HG02981 (cell line): ENCODE results near the gene MGAT4C.
"Not testable (repeated sequence)": the region's sequence is repeated elsewhere in the genome, so short reads cannot be mapped to it uniquely, and the experiment has no call there.

ENCODE experiments used
- ATAC-seq: cut with Tn5 transposase; IDR thresholded peaks from one replicate; pipeline ENCODE4 v1.9.1; 2021; ENCODE audit warnings: mild to moderate bottlenecking, moderate library complexity; ENCODE audit not compliant: unreplicated experiment

Gene MGAT4C

GRCh38 chr12:86138770-86139169 lies 117.4 kb downstream of the MGAT4C start:
- no peak for ATAC-seq

DNA sequence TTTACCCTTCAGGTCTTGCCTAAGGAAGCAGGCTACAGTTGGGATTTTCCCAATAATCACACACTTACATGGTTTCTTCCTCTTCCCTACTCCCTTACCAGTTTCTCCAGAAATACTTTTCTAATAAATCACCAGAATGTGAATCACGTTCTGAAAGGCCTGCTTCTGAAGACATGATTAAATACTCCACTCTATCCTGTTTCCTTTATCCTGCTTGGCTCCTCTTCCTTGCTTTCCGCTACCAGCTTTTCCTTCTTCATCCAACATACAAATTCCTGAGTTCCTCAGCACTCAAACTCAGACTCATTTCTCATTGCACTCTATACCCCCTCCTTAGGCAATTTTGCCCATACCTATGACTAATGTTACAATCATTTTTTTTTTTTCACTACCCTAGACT lies 118.3 kb downstream of the MGAT4C start:
- no peak for ATAC-seq

GRCh38 chr12:86134561-86134960 lies 121.6 kb downstream of the MGAT4C start:
- no peak for ATAC-seq

DNA sequence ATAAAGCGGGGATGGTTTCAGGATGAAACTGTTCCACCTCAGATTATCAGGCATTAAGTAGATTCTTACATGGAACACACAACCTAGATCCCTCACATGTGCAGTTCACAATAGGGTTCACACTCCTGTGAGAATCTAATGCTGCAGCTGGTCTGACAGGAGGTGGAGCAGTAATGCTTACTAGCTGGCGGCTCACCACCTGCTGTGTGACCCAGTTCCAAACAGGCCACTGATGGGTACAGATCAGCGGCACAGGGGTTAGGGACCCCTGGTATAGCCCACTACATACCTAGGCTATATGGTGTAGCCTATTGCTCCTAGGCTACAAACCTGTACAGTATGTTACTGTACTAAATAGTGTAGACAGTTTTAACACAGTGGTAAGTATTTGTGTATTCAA lies 129.3 kb downstream of the MGAT4C start:
- not testable (repeated sequence) for ATAC-seq

DNA sequence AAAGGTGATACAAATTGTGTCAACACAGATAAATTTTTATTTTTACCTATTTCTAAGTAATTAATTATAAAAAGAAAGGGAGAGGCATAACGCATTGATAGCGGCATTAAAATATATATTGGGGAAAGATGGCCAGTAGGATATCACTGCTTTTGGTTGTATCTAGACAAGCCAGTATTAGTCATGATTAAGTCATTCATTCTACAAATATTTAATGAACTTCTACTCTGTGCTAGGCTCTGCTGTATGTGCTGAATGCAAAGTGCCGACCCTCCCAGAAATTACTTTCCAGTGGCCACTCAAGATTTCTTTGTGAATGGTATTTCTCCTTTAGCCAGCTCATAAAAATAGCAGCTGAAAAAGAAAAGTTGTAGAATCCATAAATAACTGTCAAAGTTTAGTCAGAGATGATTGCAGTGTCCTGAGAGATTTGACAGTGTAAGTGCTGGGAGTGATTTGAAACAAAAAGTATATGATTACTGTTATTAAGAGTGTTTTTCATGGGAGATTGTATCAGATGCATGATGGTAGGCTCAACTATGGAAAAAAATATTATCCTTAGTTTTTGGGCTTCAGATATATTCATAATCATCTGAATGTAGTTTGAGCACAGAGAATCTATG lies 133.2 kb downstream of the MGAT4C start:
- no peak for ATAC-seq

GRCh38 chr12:86118161-86118560 lies 138.0 kb downstream of the MGAT4C start:
- no peak for ATAC-seq

GRCh38 chr12:86117711-86118110 lies 138.5 kb downstream of the MGAT4C start:
- no peak for ATAC-seq

- no peak for ATAC-seq
Measured at GRCh38 chr12:86104087-86104486, 152.1 kb downstream of the MGAT4C start.

DNA sequence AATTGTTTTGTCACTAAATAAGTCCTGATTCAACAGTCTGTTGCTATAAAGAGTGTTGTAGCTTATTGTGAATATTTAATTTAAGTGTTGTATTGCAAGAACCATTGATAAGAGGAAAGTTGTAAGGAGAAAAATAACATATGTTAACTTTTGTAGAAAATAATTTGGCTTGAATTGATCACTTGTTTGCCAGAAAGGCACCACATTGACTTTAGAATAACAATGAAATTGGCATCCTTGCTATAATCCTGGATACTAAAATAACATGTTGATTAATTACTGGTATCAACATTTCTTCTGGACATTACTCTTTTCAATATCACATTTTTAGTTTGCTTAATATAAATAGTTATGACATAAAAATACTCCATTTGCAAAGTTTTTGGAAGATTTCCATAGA lies 159.0 kb downstream of the MGAT4C start:
- no peak for ATAC-seq

- ATAC-seq: no peak
Measured at GRCh38 chr12:86091681-86092080, 164.5 kb downstream of the MGAT4C start.

- ATAC-seq: no peak
Measured at GRCh38 chr12:86081843-86082242, 174.3 kb downstream of the MGAT4C start.

GRCh38 chr12:86059052-86059451 lies 197.1 kb downstream of the MGAT4C start:
- not testable (repeated sequence) for ATAC-seq

- no peak for ATAC-seq
Measured at GRCh38 chr12:86057092-86057845, 198.9 kb downstream of the MGAT4C start.

DNA sequence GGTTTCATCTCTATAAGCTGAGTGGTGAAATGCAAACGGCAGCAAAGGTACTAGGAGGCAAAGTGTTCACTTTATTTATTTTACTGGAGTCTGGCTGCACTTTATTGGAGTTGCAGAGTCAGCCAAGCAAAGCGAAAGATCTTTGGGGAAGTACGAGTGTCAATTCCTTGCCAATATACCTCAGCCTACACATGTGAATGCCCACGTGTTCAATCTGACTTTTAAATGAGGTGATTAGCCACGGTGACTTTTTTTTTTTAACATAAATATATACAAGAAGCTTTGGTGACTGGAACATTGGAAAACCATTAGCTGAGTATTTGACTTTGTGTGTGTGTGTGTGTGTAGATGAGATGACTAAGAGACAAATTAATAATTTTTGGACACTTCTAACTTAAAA lies 203.3 kb downstream of the MGAT4C start:
- no peak for ATAC-seq

DNA sequence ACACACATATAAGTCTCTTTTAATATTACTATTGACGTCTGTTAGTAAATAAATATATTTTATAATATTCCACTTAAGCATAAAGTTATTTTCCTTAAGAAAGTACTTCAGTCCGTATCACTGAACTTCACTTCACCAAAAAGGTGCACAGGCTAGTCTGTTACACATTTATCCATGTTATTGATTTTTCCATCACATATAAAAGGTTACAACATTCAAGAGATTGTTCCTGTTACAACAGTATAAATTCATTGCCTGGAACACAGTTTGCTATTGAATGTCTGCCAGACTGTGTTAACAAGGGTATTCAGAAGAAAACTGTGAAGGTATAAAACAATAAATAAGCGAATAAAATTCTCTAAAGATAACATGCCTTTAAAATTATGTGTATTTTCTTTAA lies 206.2 kb downstream of the MGAT4C start:
- ATAC-seq: no peak

- no peak for ATAC-seq
Measured at GRCh38 chr12:86044396-86044795, 211.8 kb downstream of the MGAT4C start.

DNA sequence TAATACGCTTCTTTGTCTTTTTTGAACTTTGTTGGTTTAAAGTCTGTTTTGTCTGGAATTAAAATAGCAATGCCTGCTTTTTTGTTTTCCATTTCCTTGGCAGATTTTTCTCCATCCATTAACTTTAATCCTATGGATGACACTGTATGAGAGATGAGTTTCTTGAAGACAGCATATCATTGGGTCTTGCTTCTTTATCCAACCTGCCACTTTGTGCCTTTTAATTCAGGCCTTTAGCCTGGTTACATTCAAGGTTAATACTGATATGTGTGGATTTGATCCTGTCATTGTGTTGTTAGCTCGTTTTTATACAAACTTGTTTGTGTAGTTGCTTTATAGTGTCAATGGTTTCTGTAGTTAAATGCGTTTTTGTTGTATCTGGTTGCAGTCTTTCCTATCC lies 214.1 kb downstream of the MGAT4C start:
- ATAC-seq: no peak

GRCh38 chr12:86018361-86018760 lies 237.8 kb downstream of the MGAT4C start:
- no peak for ATAC-seq

DNA sequence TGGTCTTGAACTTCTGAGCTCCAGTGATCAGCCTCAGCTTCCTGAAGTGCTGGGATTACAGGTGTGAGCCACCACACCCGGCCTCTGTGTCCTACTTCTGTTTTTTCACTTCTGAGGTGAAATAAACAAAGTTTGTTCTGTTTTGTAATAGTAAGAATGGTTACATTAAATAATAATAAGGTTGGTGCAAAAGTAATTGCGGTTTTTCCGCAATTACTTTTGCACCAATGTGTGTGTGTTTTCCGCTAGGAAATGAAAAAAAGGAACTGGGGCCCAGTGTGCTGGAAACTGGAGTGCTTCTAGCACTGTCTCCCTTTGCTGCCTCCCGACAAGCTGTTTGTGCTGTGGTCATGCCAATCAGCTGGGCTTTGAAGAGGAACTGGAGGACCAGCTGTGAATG lies 241.2 kb downstream of the MGAT4C start:
- ATAC-seq: no peak

DNA sequence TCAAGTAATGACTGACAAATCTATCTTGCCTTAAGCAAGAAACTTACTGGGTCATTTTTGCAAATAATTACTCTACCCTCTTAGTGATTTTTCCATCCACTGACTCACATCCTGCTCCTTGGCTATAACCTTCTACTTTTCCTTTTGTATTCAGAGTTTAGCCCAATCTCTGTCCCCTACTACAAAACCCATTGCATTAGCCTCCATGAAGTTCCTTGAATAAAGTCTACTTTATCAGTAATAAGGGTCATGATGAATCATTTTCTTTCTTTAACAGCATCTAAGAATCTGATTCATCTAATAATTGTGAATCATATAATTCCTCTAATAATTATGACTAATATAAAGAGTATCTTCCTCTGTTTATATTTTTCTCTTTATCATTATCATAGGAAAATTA lies 249.5 kb downstream of the MGAT4C start:
- ATAC-seq: no peak

DNA sequence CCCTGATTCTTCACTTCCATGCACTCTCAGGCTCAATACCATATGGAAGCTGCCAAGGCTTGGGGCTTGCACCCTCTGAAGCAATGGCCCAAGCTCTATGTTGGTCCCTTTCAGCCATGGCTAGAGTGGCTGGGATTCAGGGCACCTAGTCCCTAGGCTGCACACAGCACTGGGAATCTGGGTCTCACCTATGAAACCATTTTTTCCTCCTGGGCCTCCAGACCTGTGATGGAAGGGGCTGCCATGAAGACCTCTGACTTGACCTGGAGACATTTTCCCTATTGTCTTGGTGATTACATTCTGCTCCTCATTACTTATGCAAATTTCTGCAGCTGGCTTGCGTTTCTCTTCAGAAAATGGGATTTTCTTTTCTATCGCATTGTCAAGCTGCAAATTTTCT lies 258.1 kb downstream of the MGAT4C start:
- ATAC-seq: no peak

DNA sequence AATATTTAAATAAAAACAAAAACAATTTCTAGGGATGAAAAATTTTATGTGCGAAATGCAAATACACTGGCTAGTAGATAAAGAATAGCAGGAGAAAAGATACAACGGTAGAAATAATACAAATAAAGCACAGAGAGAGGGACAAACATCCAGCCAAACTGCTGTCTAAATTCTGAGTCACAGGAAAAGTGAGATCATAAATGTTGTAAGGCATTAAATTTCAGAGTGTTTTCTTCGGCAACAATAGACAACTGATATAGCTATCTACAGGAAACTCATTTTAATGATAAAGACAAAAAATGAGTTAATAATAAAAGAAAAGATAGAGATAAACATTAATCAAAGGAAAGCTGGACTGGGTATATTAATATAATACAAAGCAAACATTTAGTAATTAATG lies 259.9 kb downstream of the MGAT4C start:
- no peak for ATAC-seq

- no peak for ATAC-seq
Measured at GRCh38 chr12:85993746-85994145, 262.4 kb downstream of the MGAT4C start.
